Measurements from ENCODE around the gene COMT.

The COMT gene

DNA sequence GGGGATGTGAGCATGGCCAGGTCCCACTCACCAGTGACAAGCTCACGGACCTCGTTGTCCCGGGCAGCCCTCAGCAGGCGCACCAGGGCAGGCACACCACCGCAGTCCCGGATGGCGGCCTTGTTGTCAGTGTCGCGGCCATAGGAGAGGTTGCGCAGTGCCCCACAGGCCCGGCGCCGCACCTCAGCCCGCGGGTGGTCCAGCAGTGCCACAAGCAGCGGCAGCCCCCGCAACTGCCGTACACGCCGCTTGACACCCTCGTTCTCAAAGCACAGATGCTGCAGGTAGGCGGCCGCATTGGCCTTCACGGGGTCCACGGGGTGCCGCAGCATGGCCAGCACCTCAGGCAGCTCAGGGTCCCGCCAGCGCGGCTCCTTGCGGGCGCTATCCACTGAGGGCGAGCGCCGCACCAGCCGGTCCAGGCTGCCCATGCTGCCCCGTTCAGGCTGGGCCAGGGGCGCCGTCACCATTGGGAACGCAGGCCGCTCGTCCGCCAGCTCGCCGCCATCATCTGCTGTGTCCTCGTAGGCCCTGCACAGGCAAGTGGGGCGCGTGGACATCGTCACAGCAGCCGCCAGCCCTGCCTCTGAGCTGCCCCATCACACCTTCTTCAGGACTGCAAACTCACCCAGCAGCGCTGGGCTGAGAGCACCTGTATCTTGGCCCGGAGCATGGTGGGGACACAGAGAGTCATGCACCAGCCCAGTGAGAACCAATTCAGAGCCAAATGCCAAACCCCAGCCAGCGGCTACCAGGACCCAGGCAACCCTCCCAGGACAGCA, 38.3 kb downstream of the COMT start:
- TF ChIP-seq, protein P1, sequence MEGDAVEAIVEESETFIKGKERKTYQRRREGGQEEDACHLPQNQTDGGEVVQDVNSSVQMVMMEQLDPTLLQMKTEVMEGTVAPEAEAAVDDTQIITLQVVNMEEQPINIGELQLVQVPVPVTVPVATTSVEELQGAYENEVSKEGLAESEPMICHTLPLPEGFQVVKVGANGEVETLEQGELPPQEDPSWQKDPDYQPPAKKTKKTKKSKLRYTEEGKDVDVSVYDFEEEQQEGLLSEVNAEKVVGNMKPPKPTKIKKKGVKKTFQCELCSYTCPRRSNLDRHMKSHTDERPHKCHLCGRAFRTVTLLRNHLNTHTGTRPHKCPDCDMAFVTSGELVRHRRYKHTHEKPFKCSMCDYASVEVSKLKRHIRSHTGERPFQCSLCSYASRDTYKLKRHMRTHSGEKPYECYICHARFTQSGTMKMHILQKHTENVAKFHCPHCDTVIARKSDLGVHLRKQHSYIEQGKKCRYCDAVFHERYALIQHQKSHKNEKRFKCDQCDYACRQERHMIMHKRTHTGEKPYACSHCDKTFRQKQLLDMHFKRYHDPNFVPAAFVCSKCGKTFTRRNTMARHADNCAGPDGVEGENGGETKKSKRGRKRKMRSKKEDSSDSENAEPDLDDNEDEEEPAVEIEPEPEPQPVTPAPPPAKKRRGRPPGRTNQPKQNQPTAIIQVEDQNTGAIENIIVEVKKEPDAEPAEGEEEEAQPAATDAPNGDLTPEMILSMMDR (conservative IDR thresholded peaks at IDR 0.05; ENCODE audit: low read depth, low read length) = no peak
- no peak overlapping the region for H3K4me3 ChIP-seq (ENCODE audit: low read depth, low read length)
- no peak for DNase-seq (ENCODE audit: low read depth)

- DNase-seq (ENCODE audit: low read depth) = no peak
- TF ChIP-seq, protein P1 (conservative IDR thresholded peaks at IDR 0.05; ENCODE audit: low read depth, low read length) = no peak
- H3K4me3 ChIP-seq (ENCODE audit: low read depth, low read length) = no peak overlapping the region
Measured at GRCh38 chr22:19980766-19981165, 39.2 kb downstream of the COMT start.

GRCh38 chr22:19981171-19981960, 39.8 kb downstream of the COMT start:
- H3K4me3 ChIP-seq (ENCODE audit: low read depth, low read length) = no peak overlapping the region
- TF ChIP-seq, protein P1 (conservative IDR thresholded peaks at IDR 0.05; ENCODE audit: low read depth, low read length) = no peak
- no peak for DNase-seq (ENCODE audit: low read depth)

DNA sequence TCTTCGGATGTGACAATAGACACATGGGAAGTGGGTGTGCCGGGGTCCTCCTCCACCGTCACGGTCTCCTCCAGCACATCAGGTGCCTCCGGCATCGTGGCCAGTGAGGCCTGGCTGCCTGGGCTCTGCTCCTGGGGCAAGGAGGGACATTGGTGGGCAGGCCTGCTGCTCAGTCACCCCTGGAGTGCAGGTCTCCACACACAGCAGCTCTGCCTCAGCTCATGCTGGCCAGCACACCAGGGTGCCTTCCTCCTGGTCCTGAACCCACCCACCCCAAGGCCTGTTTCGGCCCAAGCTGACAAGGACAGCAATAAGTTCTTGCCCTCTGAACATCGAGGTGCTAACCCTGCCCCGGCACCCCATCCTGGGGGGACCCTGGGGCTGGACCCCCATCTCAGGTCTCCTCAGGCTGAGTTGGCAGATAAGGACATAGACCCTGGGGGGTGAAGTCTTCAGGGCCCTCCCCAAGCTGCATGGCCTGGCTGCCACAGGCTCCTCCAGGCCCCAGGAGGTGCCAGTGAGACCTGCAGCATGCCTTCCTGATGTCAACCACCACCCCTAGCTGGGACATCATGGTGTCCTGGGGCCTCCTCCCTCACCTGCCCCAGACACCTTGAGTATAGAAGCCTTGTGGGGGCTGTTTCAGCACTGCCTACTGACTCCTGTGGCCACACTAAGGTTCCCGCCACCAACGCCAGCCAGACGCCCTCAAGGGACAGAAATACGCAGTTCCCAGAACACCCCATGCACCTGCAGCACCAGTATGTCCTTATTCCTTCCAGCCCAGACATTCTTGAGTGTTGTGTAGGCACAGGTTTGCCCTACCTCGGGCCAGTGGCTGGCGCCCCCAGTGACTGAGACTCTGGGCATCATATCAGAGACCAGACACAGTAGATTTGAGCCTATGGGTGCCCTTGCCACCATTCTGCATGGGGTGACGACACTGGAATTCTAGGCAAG, 40.7 kb downstream of the COMT start:
- TF ChIP-seq, protein P1 (conservative IDR thresholded peaks at IDR 0.05; ENCODE audit: low read depth, low read length) = no peak
- H3K4me3 ChIP-seq (ENCODE audit: low read depth, low read length) = no peak overlapping the region
- DNase-seq (ENCODE audit: low read depth) = no peak

DNA sequence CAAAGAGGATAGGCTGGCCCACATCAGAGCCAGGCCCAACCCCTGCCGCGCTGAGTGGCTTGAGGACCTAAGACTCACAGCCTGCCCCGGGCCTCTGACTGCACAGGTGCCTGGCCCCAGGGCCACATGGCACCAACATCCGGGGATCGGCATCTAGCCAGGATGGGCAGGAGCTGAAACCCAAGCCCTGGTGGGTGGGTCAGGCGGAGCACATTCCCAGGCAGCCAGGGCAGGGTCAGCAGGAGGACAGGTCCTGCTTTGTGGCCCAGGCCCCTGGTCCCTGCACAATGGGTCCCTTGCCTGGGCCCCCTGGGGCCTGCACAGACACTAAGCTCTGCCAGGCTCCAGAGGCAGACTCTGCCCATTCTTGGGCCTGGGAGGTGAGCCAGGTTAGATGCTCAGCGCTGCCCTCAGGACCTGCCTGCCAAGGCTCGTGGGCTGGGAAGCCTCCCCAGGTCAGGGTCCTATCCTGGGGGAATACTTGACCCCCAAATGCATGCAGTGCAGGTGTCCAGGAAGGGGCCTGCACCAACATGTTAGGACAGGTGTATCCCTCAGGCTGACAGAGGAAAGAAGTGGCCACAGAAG, 41.5 kb downstream of the COMT start:
- H3K4me3 ChIP-seq (ENCODE audit: low read depth, low read length) = no peak overlapping the region
- DNase-seq (ENCODE audit: low read depth) = no peak
- TF ChIP-seq, protein P1 (conservative IDR thresholded peaks at IDR 0.05; ENCODE audit: low read depth, low read length) = no peak

DNA sequence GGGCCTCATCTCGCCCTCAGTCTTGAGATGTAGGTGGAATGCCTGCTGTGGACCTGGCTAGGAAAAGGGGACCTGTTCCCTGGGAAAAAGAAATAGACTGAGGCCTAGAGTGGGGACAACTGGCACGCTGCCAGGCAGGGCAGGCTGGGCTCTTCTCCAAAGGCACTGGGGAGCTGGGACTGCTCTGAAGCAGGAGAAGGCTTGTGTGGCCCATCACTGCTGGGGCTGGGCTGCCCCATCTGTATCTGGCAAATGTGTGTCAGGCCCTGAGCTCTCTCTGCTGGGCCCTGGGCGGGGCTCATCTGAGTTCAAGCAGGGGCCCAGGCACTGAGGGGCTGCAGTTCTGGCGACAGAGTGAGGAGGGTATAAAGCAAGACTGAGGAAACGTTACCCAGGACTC, 42.2 kb downstream of the COMT start:
- TF ChIP-seq, protein P1 (conservative IDR thresholded peaks at IDR 0.05; ENCODE audit: low read depth, low read length) = no peak

More for the DNA sequence above, 42.2 kb downstream of the COMT start:
- no peak for DNase-seq (ENCODE audit: low read depth)
- H3K4me3 ChIP-seq (ENCODE audit: low read depth, low read length) = no peak overlapping the region

Data from choroid plexus epithelial cell (primary cell).